IPS-18c (cell line): Measurements from ENCODE around the gene PP2D1.
"Not testable (repeated sequence)": the region's sequence is repeated elsewhere in the genome, so short reads cannot be mapped to it uniquely, and the experiment has no call there.

Experiments
- H3K4me3 ChIP-seq: 2 replicates; pipeline ENCODE4 v1.7.0; 2013; ENCODE audit warnings: low read depth, mild to moderate bottlenecking, low read length, moderate library complexity; ENCODE audit not compliant: insufficient read depth
- H3K9me3 ChIP-seq: one replicate; pipeline ENCODE4 v1.6.1; 2013; ENCODE audit warnings: mild to moderate bottlenecking, low read length, moderate library complexity; ENCODE audit not compliant: control insufficient read depth, insufficient read depth

The PP2D1 gene

GRCh38 chr3:20012164-20012563 lies at the start of gene PP2D1:
TSS of gene PP2D1 (minus strand) at chr3:20012264. CDS start at chr3:20012072, 192 bp downstream.
- Histone ChIP-seq H3K9me3 (no peaks in the 10 kb centered on the region), H3K4me3 (no peak within 1 kb of the TSS)

GRCh38 chr3:20060974-20061685 lies 49.1 kb upstream of the PP2D1 start:
- H3K9me3 ChIP-seq: no peaks in the 10 kb centered on the region
- H3K4me3 ChIP-seq: no peak overlapping the region

GRCh38 chr3:20059929-20060328 lies 47.9 kb upstream of the PP2D1 start:
- Histone ChIP-seq H3K4me3 (no peak overlapping the region), H3K9me3 (no peaks in the 10 kb centered on the region)

GRCh38 chr3:20057612-20058180 lies 45.6 kb upstream of the PP2D1 start:
- H3K9me3 ChIP-seq: no peaks in the 10 kb centered on the region
- H3K4me3 ChIP-seq: no peak overlapping the region

GRCh38 chr3:20056725-20057611 lies 44.9 kb upstream of the PP2D1 start:
- Histone ChIP-seq H3K4me3 (no peak overlapping the region), H3K9me3 (no peaks in the 10 kb centered on the region)

- Histone ChIP-seq H3K4me3 (no peak overlapping the region), H3K9me3 (no peaks in the 10 kb centered on the region)
Observed at GRCh38 chr3:20055842-20056241, 43.8 kb upstream of the PP2D1 start.

- Histone ChIP-seq H3K9me3 (no peaks in the 10 kb centered on the region), H3K4me3 (no peak overlapping the region)
Observed at GRCh38 chr3:20055020-20055775, 43.1 kb upstream of the PP2D1 start.

GRCh38 chr3:20054549-20054987 lies 42.5 kb upstream of the PP2D1 start:
- Histone ChIP-seq H3K4me3 (no peak overlapping the region), H3K9me3 (no peaks in the 10 kb centered on the region)

- H3K9me3 ChIP-seq: no peaks in the 10 kb centered on the region
- H3K4me3 ChIP-seq: no peak overlapping the region
Observed at GRCh38 chr3:20052851-20053250, 40.8 kb upstream of the PP2D1 start.

GRCh38 chr3:20051123-20051806 lies 39.2 kb upstream of the PP2D1 start:
- no peaks in the 10 kb centered on the region for H3K9me3 ChIP-seq
- H3K4me3 ChIP-seq: no peak overlapping the region

- no peak overlapping the region for H3K4me3 ChIP-seq
Observed at GRCh38 chr3:20047976-20048883, 36.2 kb upstream of the PP2D1 start.

GRCh38 chr3:20047341-20047779 lies 35.3 kb upstream of the PP2D1 start:
- no peaks in the 10 kb centered on the region for H3K9me3 ChIP-seq
- H3K4me3 ChIP-seq: no peak overlapping the region

More at GRCh38 chr3:20047976-20048883, 36.2 kb upstream of the PP2D1 start:
- no peaks in the 10 kb centered on the region for H3K9me3 ChIP-seq

- Histone ChIP-seq H3K4me3 (no peak overlapping the region), H3K9me3 (no peaks in the 10 kb centered on the region)
Observed at GRCh38 chr3:20046556-20046955, 34.5 kb upstream of the PP2D1 start.

GRCh38 chr3:20045141-20045540 lies 33.1 kb upstream of the PP2D1 start:
- not testable (repeated sequence) for H3K9me3 ChIP-seq, H3K4me3 ChIP-seq

- no peak overlapping the region for H3K4me3 ChIP-seq
Observed at GRCh38 chr3:20043825-20044224, 31.8 kb upstream of the PP2D1 start.

GRCh38 chr3:20043396-20043795 lies 31.3 kb upstream of the PP2D1 start:
- H3K4me3 ChIP-seq: no peak overlapping the region
- H3K9me3 ChIP-seq: no peaks in the 10 kb centered on the region

More at GRCh38 chr3:20043825-20044224, 31.8 kb upstream of the PP2D1 start:
- no peaks in the 10 kb centered on the region for H3K9me3 ChIP-seq
